22Rv1 (cell line): ENCODE data around the gene PALLD.

Experiments
- ZFX ChIP-seq: fragments of 450-650 bp; IDR thresholded peaks from 2 replicates; pipeline ENCODE4 v1.6.1; 2017; ENCODE audit warnings: antibody characterized with exemption, borderline replicate concordance
- TF ChIP-seq, protein P1 (sequence below): fragments of 450-650 bp; IDR thresholded peaks from 2 replicates; pipeline ENCODE4 v1.5.1; 2017; ENCODE audit warnings: mild to moderate bottlenecking

- TF ChIP-seq, protein P1, sequence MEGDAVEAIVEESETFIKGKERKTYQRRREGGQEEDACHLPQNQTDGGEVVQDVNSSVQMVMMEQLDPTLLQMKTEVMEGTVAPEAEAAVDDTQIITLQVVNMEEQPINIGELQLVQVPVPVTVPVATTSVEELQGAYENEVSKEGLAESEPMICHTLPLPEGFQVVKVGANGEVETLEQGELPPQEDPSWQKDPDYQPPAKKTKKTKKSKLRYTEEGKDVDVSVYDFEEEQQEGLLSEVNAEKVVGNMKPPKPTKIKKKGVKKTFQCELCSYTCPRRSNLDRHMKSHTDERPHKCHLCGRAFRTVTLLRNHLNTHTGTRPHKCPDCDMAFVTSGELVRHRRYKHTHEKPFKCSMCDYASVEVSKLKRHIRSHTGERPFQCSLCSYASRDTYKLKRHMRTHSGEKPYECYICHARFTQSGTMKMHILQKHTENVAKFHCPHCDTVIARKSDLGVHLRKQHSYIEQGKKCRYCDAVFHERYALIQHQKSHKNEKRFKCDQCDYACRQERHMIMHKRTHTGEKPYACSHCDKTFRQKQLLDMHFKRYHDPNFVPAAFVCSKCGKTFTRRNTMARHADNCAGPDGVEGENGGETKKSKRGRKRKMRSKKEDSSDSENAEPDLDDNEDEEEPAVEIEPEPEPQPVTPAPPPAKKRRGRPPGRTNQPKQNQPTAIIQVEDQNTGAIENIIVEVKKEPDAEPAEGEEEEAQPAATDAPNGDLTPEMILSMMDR = no peak
- TF ChIP-seq ZFX = no peak
Observed at GRCh38 chr4:168691631-168692369, 194.9 kb downstream of the PALLD start.
